Activated gamma-delta T cell treated with anti-CD3 and anti-CD28 coated beads, Interleukin-2, amount 50 U/mL, for 16 hours (primary cell): ENCODE measurements around the gene FARP1.
"Not testable (repeated sequence)": the region's sequence is repeated elsewhere in the genome, so short reads cannot be mapped to it uniquely, and the experiment has no call there.

Experiments used
- DNase-seq: peaks from one replicate; pipeline ENCODE4 v3.0.0-alpha.2; 2020; ENCODE audit warnings: low read depth

Gene FARP1

GRCh38 chr13:98260357-98261164 is 117.7 kb downstream of the FARP1 start:
- no peak for DNase-seq

- no peak for DNase-seq
These were observed 118.3 kb downstream of the FARP1 start for GRCh38 chr13:98261165-98261702.

- no peak for DNase-seq
These were observed 119.4 kb downstream of the FARP1 start for GRCh38 chr13:98262292-98262691.

GRCh38 chr13:98263841-98264240 is 120.9 kb downstream of the FARP1 start:
- DNase-seq = no peak

- DNase-seq = no peak
These were observed 122.0 kb downstream of the FARP1 start for GRCh38 chr13:98264877-98265276.

- no peak for DNase-seq
These were observed 123.0 kb downstream of the FARP1 start for GRCh38 chr13:98265692-98266551.

- no peak for DNase-seq
These were observed 124.4 kb downstream of the FARP1 start for GRCh38 chr13:98267080-98267912.

GRCh38 chr13:98269386-98269785 is 126.5 kb downstream of the FARP1 start:
- no peak for DNase-seq

GRCh38 chr13:98270819-98271218 is 127.9 kb downstream of the FARP1 start:
- no peak for DNase-seq

- DNase-seq = not testable (repeated sequence)
These were observed 128.8 kb downstream of the FARP1 start for GRCh38 chr13:98271646-98272045.

GRCh38 chr13:98272549-98272948 is 129.7 kb downstream of the FARP1 start:
- DNase-seq = no peak

GRCh38 chr13:98273067-98273823 is 130.4 kb downstream of the FARP1 start:
- DNase-seq = no peak

GRCh38 chr13:98273824-98274742 is 131.2 kb downstream of the FARP1 start:
- DNase-seq = no peak

- DNase-seq = no peak
These were observed 132.1 kb downstream of the FARP1 start for GRCh38 chr13:98274921-98275487.

- DNase-seq = no peak
These were observed 132.8 kb downstream of the FARP1 start for GRCh38 chr13:98275681-98276171.

- DNase-seq = no peak
These were observed 133.6 kb downstream of the FARP1 start for GRCh38 chr13:98276486-98276885.

- DNase-seq = no peak
These were observed 135.3 kb downstream of the FARP1 start for GRCh38 chr13:98278068-98278724.

GRCh38 chr13:98279473-98280175 is 136.7 kb downstream of the FARP1 start:
- DNase-seq = no peak

- no peak for DNase-seq
These were observed 137.2 kb downstream of the FARP1 start for GRCh38 chr13:98280176-98280510.
